ENCODE results near the gene RBM12. TPM values are rescaled to one million over a fixed set of nuclear protein-coding genes. Genes with fewer than 3 reads are reported as not detected.

RBM12 gene
- total RNA-seq, 4 donors from 2014 or later = 30.5 to 44.9 (median 35.7) TPM

- Histone ChIP-seq H3K27ac (no peak overlapping the region), H3K4me3 (replicated peaks in 1 of 3) (no peak overlapping the region), H3K9me3 (no peaks in the 10 kb centered on the region), H3K36me3 (peaks cover 17 to 21% of the 10 kb centered on the region in 2 donors), H3K4me1 (peaks cover 17 to 20% of the 10 kb centered on the region in 2 donors), H3K27me3 (no peaks in the 10 kb centered on the region)
- intact Hi-C loops (cut with DNase I) = no loop called here
- no peak for DNase-seq
- TF ChIP-seq POLR2A (IDR thresholded peaks at IDR 0.05) (no peak), CTCF (IDR thresholded peaks at IDR 0.05) (no peak)
- WGBS, 2 donors = 92 to 96% methylated on average over 4 of the region's 4 CpGs
Measured at GRCh38 chr20:35653893-35654292, 10.8 kb downstream of the RBM12 start.

DNA sequence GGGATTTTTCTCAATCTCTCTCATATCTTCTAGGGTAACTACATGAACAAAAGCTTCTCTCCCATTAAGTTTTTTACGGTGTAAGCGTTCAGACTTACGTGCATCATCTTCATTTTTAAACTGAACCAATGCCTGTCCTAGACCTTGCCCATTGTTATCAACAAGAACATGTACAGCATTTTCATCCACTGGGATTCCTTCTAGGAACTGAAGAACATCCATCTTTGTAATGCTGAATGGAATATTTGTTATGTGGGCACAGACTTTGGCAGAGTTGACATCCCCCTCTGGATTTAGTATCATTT lies 11.3 kb downstream of the RBM12 start:
- peaks cover 17 to 21% of the 10 kb centered on the region in 2 donors for H3K36me3 ChIP-seq
- no peak overlapping the region for H3K27ac ChIP-seq
- H3K4me1 ChIP-seq = peaks cover 21 to 23% of the 10 kb centered on the region in 2 donors
- no peak for TF ChIP-seq CTCF (IDR thresholded peaks at IDR 0.05)
- TF ChIP-seq POLR2A (IDR thresholded peaks at IDR 0.05) = no peak
- no peak overlapping the region for H3K4me3 ChIP-seq (replicated peaks in 1 of 3)
- H3K27me3 ChIP-seq = no peaks in the 10 kb centered on the region
- 98 to 100% methylated on average over 3 of the region's 3 CpGs for WGBS, 2 donors
- DNase-seq = no peak
- intact Hi-C loops (cut with DNase I) = no loop called here
- no peaks in the 10 kb centered on the region for H3K9me3 ChIP-seq

- Histone ChIP-seq H3K4me3 (replicated peaks in 1 of 3) (no peak overlapping the region), H3K36me3 (peaks cover 17 to 21% of the 10 kb centered on the region in 2 donors), H3K4me1 (peaks cover 19 to 21% of the 10 kb centered on the region in 2 donors), H3K27me3 (no peaks in the 10 kb centered on the region), H3K27ac (no peak overlapping the region), H3K9me3 (no peaks in the 10 kb centered on the region)
- 98 to 100% methylated on average over 11 to 13 of the region's 13 CpGs for WGBS, 2 donors
- no peak for DNase-seq
- no peak for TF ChIP-seq POLR2A (IDR thresholded peaks at IDR 0.05)
- TF ChIP-seq CTCF (IDR thresholded peaks at IDR 0.05) = no peak
- intact Hi-C loops (cut with DNase I) = no loop called here
Measured at GRCh38 chr20:35652641-35653429, 11.9 kb downstream of the RBM12 start.

DNA sequence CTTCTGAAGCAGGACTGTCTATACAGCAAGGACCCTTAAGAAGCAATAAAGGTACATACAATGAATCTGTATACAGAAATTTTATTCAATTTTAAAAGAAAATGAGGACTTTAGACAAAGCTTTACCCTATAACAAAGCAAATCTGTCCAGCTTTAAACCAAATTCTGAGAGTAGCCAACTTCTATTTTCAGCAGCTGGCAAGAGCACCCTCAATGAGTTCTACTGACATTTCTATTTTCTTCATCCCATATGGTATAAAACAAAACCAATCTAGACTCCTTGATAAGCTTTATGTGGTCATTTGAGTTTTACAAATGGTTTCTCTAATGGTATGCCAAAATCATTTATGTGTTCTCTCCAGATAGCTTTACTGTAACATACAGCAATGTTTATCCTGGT lies 12.7 kb downstream of the RBM12 start:
- Histone ChIP-seq H3K4me1 (peaks cover 10 to 14% of the 10 kb centered on the region in 2 donors), H3K36me3 (peaks cover 17 to 21% of the 10 kb centered on the region in 2 donors), H3K4me3 (replicated peaks in 1 of 3) (no peak overlapping the region), H3K27me3 (no peaks in the 10 kb centered on the region), H3K27ac (no peak overlapping the region), H3K9me3 (no peaks in the 10 kb centered on the region)
- intact Hi-C loops (cut with DNase I) = no loop called here
- TF ChIP-seq POLR2A (IDR thresholded peaks at IDR 0.05) (no peak), CTCF (IDR thresholded peaks at IDR 0.05) (no peak)
- DNase-seq = no peak

GRCh38 chr20:35650632-35651031 lies 14.1 kb downstream of the RBM12 start:
- Histone ChIP-seq H3K4me3 (replicated peaks in 1 of 3) (no peak overlapping the region), H3K27me3 (no peaks in the 10 kb centered on the region), H3K9me3 (no peaks in the 10 kb centered on the region), H3K4me1 (peaks cover 9 to 14% of the 10 kb centered on the region in 2 donors), H3K36me3 (peaks cover 17 to 21% of the 10 kb centered on the region in 2 donors), H3K27ac (no peak overlapping the region)
- intact Hi-C loops (cut with DNase I) = no loop called here
- no peak for DNase-seq
- 90 to 91% methylated on average over 3 of the region's 3 CpGs for WGBS, 2 donors
- no peak for TF ChIP-seq POLR2A (IDR thresholded peaks at IDR 0.05)
